WTC11 (cell line): ENCODE data around the gene CLDND2. TPM values are rescaled to one million over a fixed set of nuclear protein-coding genes. Genes with fewer than 3 reads are reported as not detected.
A peak's percentile ranks its signal among the peaks of the same experiment; 100 is the strongest.

Experiments
- ATAC-seq: fragments of 200-7000 bp; cut with Tn5 transposase; 2 replicates; pipeline ENCODE4 v1.10.0; 2021; ENCODE audit warnings: mild to moderate bottlenecking, moderate library complexity
- CTCF ChIA-PET: fragments of 300-600 bp; sonication (Branson Sonifier 250); formaldehyde crosslinking; loops from one replicate; lab custom pipeline; 2021; ENCODE audit warnings: antibody characterized with exemption; lab: Charles Lee
- POLR2A ChIA-PET: fragments of 350-600 bp; sonication (Branson Sonifier 250); formaldehyde crosslinking; loops from one replicate; lab custom pipeline; 2021; ENCODE audit warnings: antibody characterized with exemption; lab: Charles Lee
- DNase-seq: peaks from one replicate; pipeline ENCODE4 v3.0.0; 2021; ENCODE audit warnings: low spot score
- H3K27ac Mint-ChIP-seq: 2 replicates; pipeline ENCODE4 v1.8.0; 2021; ENCODE audit warnings: mixed read lengths
- H3K27me3 Mint-ChIP-seq: 2 replicates; pipeline ENCODE4 v1.8.0; 2021; ENCODE audit warnings: low read depth, mild to moderate bottlenecking, moderate library complexity, mixed read lengths
- H3K36me3 Mint-ChIP-seq: 2 replicates; pipeline ENCODE4 v1.8.0; 2021; ENCODE audit warnings: mixed read lengths
- H3K4me1 Mint-ChIP-seq: 2 replicates; pipeline ENCODE4 v1.8.0; 2022; ENCODE audit warnings: mixed read lengths
- H3K4me3 Mint-ChIP-seq: 2 replicates; pipeline ENCODE4 v1.8.0; 2021; ENCODE audit warnings: mild to moderate bottlenecking, moderate library complexity, mixed read lengths
- H3K9me3 Mint-ChIP-seq: 2 replicates; pipeline ENCODE4 v1.8.0; 2021; ENCODE audit warnings: mixed read lengths
- E2F4 ChIP-seq: sonication (generic); formaldehyde crosslinking; IDR thresholded peaks from 2 replicates; pipeline ENCODE4 v1.8.1; 2022; ENCODE audit warnings: low read depth, mild to moderate bottlenecking, moderate library complexity, missing genetic modification reagents, borderline replicate concordance
- GABPB1 ChIP-seq: sonication (generic); formaldehyde crosslinking; IDR thresholded peaks from 2 replicates; pipeline ENCODE4 v1.8.1; 2023; ENCODE audit warnings: mild to moderate bottlenecking, missing genetic modification reagents
- IRF2 ChIP-seq: sonication (generic); formaldehyde crosslinking; IDR thresholded peaks from 2 replicates; pipeline ENCODE4 v1.8.0; 2022; ENCODE audit warnings: low read depth, missing genetic modification reagents, borderline replicate concordance
- JAZF1 ChIP-seq: fragments of 250-450 bp; sonication (Bioruptor Pico); IDR thresholded peaks from 2 replicates; pipeline ENCODE4 v1.9.0; 2021; ENCODE audit warnings: moderate library complexity, mild to moderate bottlenecking, inconsistent platforms
- MAX ChIP-seq: sonication (generic); formaldehyde crosslinking; IDR thresholded peaks from 2 replicates; pipeline ENCODE4 v1.8.0; 2022; ENCODE audit warnings: mild to moderate bottlenecking, missing genetic modification reagents
- SMAD3 ChIP-seq: sonication (generic); formaldehyde crosslinking; IDR thresholded peaks from 2 replicates; pipeline ENCODE4 v1.8.0; 2022; ENCODE audit warnings: missing genetic modification reagents, mild to moderate bottlenecking, borderline replicate concordance
- TEAD1 ChIP-seq: sonication (generic); formaldehyde crosslinking; IDR thresholded peaks from 2 replicates; pipeline ENCODE4 v1.8.0; 2022; ENCODE audit warnings: mild to moderate bottlenecking, missing genetic modification reagents
- USF1 ChIP-seq: sonication (generic); formaldehyde crosslinking; IDR thresholded peaks from 2 replicates; pipeline ENCODE4 v1.8.0; 2022; ENCODE audit warnings: mild to moderate bottlenecking, missing genetic modification reagents
- ZNF232 ChIP-seq: sonication (generic); formaldehyde crosslinking; IDR thresholded peaks from 2 replicates; pipeline ENCODE4 v1.8.0; 2022; ENCODE audit warnings: mild to moderate bottlenecking, missing genetic modification reagents
- total RNA-seq: library from RNA; stranded (reverse); gene quantifications from 3 replicates; pipeline ENCODE4 v1.2.3, GENCODE V29; 2021
- TF ChIP-seq, protein P1 (sequence below): sonication (generic); formaldehyde crosslinking; IDR thresholded peaks from 2 replicates; pipeline ENCODE4 v1.8.0; 2023; ENCODE audit warnings: missing genetic modification reagents
- TF ChIP-seq, protein P2 (sequence below): fragments of 250-450 bp; sonication (Bioruptor Pico); conservative IDR thresholded peaks from 2 replicates; pipeline ENCODE4 v1.9.0; 2021; ENCODE audit warnings: mild to moderate bottlenecking
- TF ChIP-seq, protein P3 (sequence below): fragments of 250-450 bp; sonication (Bioruptor Pico); IDR thresholded peaks from 2 replicates; pipeline ENCODE4 v1.8.0; 2021; ENCODE audit warnings: mild to moderate bottlenecking

CLDND2 gene
- total RNA-seq, 1 experiment from 2014 or later: 1.7 TPM

- Mint-ChIP-seq H3K36me3 (no peaks in the 10 kb centered on the region), H3K9me3 (no peaks in the 10 kb centered on the region), H3K27me3 (peaks cover 4% of the 10 kb centered on the region), H3K27ac (peak within 1 kb of the TSS; percentile 97), H3K4me3 (peak within 1 kb of the TSS; percentile 99), H3K4me1 (peaks cover 33% of the 10 kb centered on the region)
- TF ChIP-seq USF1 (CRISPR knock-in tag) (0 out of 2 replicates have a peak, but pooled peaks have one; percentile 11), TEAD1 (CRISPR knock-in tag) (0 out of 2 replicates have a peak, but pooled peaks have one; percentile 9), SMAD3 (0 out of 2 replicates have a peak, but pooled peaks have one; percentile 76), JAZF1 (CRISPR knock-in tag) (no peak), MAX (CRISPR knock-in tag) (peak; percentile 70), IRF2 (CRISPR knock-in tag) (no peak)
- TF ChIP-seq, protein P1, sequence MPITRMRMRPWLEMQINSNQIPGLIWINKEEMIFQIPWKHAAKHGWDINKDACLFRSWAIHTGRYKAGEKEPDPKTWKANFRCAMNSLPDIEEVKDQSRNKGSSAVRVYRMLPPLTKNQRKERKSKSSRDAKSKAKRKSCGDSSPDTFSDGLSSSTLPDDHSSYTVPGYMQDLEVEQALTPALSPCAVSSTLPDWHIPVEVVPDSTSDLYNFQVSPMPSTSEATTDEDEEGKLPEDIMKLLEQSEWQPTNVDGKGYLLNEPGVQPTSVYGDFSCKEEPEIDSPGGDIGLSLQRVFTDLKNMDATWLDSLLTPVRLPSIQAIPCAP (CRISPR knock-in tag): no peak
- TF ChIP-seq, protein P2, sequence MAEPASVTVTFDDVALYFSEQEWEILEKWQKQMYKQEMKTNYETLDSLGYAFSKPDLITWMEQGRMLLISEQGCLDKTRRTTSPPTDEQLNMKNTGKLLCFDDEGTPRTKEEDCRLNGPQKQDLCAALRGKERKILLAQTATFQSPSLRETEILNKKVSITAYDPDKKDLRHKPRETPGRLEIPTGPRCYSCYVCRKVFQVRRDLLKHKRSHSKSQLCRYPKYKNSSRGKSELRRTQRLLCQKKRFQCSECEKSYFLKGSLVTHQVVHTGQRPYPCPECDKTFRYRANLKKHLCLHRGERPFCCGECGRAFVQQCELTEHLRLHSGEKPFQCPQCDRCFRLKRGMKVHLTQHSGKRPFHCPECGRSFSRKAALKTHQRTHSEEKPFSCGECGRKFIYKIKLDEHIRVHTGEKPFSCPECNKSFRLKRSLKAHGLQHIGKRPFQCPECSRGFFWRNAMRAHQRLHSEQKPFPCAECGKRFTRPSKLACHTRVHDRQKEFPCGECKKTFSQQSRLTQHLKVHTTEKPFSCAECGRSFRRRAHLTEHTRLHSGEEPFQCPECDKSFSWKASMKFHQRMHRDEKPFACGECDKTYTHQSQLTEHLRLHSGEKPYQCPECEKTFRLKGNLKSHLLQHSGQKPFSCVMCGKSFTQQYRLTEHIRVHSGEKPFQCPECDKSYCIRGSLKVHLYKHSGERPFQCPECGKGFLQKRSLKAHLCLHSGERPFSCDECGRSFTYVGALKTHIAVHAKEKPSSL: no peak
- TF ChIP-seq, protein P3, sequence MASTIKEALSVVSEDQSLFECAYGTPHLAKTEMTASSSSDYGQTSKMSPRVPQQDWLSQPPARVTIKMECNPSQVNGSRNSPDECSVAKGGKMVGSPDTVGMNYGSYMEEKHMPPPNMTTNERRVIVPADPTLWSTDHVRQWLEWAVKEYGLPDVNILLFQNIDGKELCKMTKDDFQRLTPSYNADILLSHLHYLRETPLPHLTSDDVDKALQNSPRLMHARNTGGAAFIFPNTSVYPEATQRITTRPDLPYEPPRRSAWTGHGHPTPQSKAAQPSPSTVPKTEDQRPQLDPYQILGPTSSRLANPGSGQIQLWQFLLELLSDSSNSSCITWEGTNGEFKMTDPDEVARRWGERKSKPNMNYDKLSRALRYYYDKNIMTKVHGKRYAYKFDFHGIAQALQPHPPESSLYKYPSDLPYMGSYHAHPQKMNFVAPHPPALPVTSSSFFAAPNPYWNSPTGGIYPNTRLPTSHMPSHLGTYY (CRISPR knock-in tag): no peak
- DNase-seq (no peak), ATAC-seq (no peak)
- ChIA-PET POLR2A (interaction anchor here (0.5 to 1.6 kb wide), 5 partner anchors 24 to 997 kb away, joined by 3 to 6 read pairs (median 4); partner anchors contain the start of genes C19orf84 and VSIG10L), CTCF (interaction anchor here (0.7 to 1.6 kb wide), 8 partner anchors 26 to 295 kb away, joined by 3 to 13 read pairs (median 4); no protein-coding TSS in a partner anchor)
Measured at GRCh38 chr19:51365965-51366388, 2.8 kb downstream of the CLDND2 start, which contains the start of gene ETFB. Gene ETFB, minus strand, starts transcription at chr19:51366388. Its CDS starts 62 bp downstream, at chr19:51366326.

DNA sequence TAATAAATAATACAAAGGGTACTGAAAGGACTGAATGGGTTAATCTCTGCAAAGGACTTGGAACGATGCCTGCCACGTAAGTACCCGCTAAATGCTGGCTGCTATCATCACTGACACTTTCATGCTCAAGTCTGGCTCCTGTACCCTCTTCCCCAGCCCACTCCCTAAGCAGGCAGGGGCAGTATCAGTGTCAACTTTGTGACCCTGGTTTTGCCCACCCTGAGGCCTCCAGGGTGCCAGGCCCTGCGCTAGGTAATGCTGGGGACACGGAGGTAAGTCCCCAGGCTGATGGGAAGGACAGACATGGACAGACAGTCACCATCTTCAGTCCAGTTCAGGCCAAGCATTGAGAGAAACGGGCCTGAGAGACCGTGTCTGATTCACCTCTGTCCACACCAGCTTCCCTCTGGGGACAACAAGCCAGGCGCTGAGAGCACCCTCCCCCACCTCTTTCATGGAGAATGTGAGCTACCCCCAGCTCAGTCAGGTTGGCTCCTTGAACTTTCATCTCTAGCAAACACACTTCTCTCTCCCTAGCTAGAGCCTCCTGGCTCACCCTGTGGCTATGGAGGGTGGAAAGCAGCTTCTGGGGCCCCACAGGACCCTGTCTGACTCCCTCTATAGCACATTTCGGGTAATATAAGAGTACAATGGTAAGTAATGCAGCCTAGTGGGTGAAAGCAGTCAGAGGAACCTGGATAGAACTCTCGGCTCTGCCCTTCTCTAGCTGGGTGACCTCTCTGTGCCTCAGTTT, 3.4 kb downstream of the CLDND2 start:
- peak overlapping the region; percentile 61; the same call in 1 of the 2 replicates for H3K27ac Mint-ChIP-seq
- no peak for DNase-seq
- ChIA-PET POLR2A (interaction anchor here (0.5 to 1.6 kb wide), 5 partner anchors 23 to 996 kb away, joined by 3 to 6 read pairs (median 4); partner anchors contain the start of genes C19orf84 and VSIG10L), CTCF (interaction anchor here (0.7 to 1.6 kb wide), 8 partner anchors 26 to 296 kb away, joined by 3 to 13 read pairs (median 4); no protein-coding TSS in a partner anchor)
- peaks cover 33% of the 10 kb centered on the region for H3K4me1 Mint-ChIP-seq
- no peaks in the 10 kb centered on the region for H3K9me3 Mint-ChIP-seq
- H3K27me3 Mint-ChIP-seq: peaks cover 3% of the 10 kb centered on the region
- H3K36me3 Mint-ChIP-seq: no peaks in the 10 kb centered on the region
- peak overlapping the region; percentile 99 for H3K4me3 Mint-ChIP-seq
- TF ChIP-seq E2F4: no peak
- no peak for TF ChIP-seq SMAD3
- no peak for TF ChIP-seq ZNF232
- TF ChIP-seq GABPB1: peak; percentile 23; the same call in 1 of the 2 replicates
- ATAC-seq: no peak
